Panc1 (cell line): ENCODE measurements around the gene DISP1. TPM values are rescaled to one million over a fixed set of nuclear protein-coding genes. Genes with fewer than 3 reads are reported as not detected.

Source experiments
- ATAC-seq: fragments of 200-7000 bp; cut with Tn5 transposase; 2 replicates; pipeline ENCODE4 v1.9.1; 2020; ENCODE audit warnings: mild to moderate bottlenecking, moderate library complexity
- BruUV-seq: library from RNA; stranded (reverse); fragments of 400-500 nt; replicated peaks from 2 replicates; lab custom pipeline; 2021; lab: Mats Ljungman, UMichigan
- CTCF ChIA-PET: fragments of 300-600 bp; sonication (Branson Sonifier 250); formaldehyde crosslinking; loops from one replicate; lab custom pipeline; 2022; ENCODE audit warnings: antibody characterized with exemption; lab: Charles Lee
- POLR2A ChIA-PET: fragments of 300-600 bp; sonication (Branson Sonifier 250); formaldehyde crosslinking; loops from one replicate; lab custom pipeline; 2022; ENCODE audit warnings: antibody characterized with exemption; lab: Charles Lee
- DNase-seq: peaks from one replicate; pipeline ENCODE4 v3.0.0-alpha.2; 2010; ENCODE audit warnings: low read depth, low spot score
- H3K27ac ChIP-seq: 2 replicates; pipeline ENCODE4 v1.5.1; 2011; ENCODE audit warnings: mild to moderate bottlenecking, low read length, inconsistent platforms
- H3K27me3 ChIP-seq: fragments of 200-500 bp; sonication (Bioruptor generic); 2 replicates; pipeline ENCODE4 v1.6.0; 2014; ENCODE audit warnings: low read length, inconsistent platforms; ENCODE audit not compliant: control insufficient read depth, insufficient read depth
- H3K36me3 ChIP-seq: fragments of 200-500 bp; sonication (Bioruptor generic); 2 replicates; pipeline ENCODE4 v1.5.1; 2014; ENCODE audit warnings: inconsistent platforms, mild to moderate bottlenecking, low read length, moderate library complexity; ENCODE audit not compliant: control insufficient read depth, insufficient read depth
- H3K4me1 ChIP-seq: 2 replicates; pipeline ENCODE4 v1.5.1; 2011; ENCODE audit warnings: inconsistent platforms, mild to moderate bottlenecking, low read length, moderate library complexity; ENCODE audit not compliant: control insufficient read depth, insufficient read depth
- H3K4me3 ChIP-seq, 2 experiments: 2 replicates each; pipeline ENCODE4 v1.5.1; 2011 to 2012; ENCODE audit warnings: low read depth in 2 of 2, low read length in 2 of 2, mild to moderate bottlenecking in 2 of 2, inconsistent platforms in 1 of 2, moderate library complexity in 1 of 2
- H3K9me3 ChIP-seq: fragments of 200-500 bp; sonication (Bioruptor generic); 2 replicates; pipeline ENCODE4 v1.5.1; 2014; ENCODE audit warnings: low read depth, mild to moderate bottlenecking, inconsistent platforms, low read length, moderate library complexity; ENCODE audit not compliant: control insufficient read depth, insufficient read depth
- POLR2AphosphoS5 ChIP-seq: IDR thresholded peaks from 2 replicates; pipeline ENCODE4 v1.6.1; 2012; ENCODE audit warnings: mild to moderate bottlenecking, low read depth, low read length, moderate library complexity
- SIN3A ChIP-seq: IDR thresholded peaks from 2 replicates; pipeline ENCODE4 v1.6.1; 2012; ENCODE audit warnings: low read depth, mild to moderate bottlenecking, low read length, moderate library complexity, borderline replicate concordance; ENCODE audit not compliant: insufficient read depth
- TCF7L2 ChIP-seq: IDR thresholded peaks from 2 replicates; pipeline ENCODE4 v1.6.1; 2011; ENCODE audit warnings: mild to moderate bottlenecking, low read depth, low read length, inconsistent platforms
- in situ Hi-C: cut with HindIII; loops from 2 replicates; pipeline ENCODE4 v1.10.0; 2016; ENCODE audit warnings: low sequenced_read_pairs, low pct_unique_long_range_greater_than_20kb
- intact Hi-C: fragments of 100-400 bp; cut with micrococcal nuclease; formaldehyde crosslinking; loops from one replicate; pipeline ENCODE4 v1.10.0; 2022; ENCODE audit not compliant: unreplicated experiment
- total RNA-seq: library from RNA; stranded (reverse); gene quantifications from one replicate; pipeline ENCODE4 v1.2.1, GENCODE V29; 2021; ENCODE audit not compliant: unreplicated experiment
- TF ChIP-seq, protein P1 (sequence below): fragments of 450-650 bp; IDR thresholded peaks from 2 replicates; pipeline ENCODE4 v1.5.1; 2017; ENCODE audit warnings: mild to moderate bottlenecking
- TF ChIP-seq, protein P2 (sequence below), 2 experiments: IDR thresholded peaks; 2 replicates each; pipeline ENCODE4 v1.6.1; 2011 to 2012; ENCODE audit warnings: low read depth in 2 of 2, control low read depth in 1 of 2, low read length in 1 of 2, mild to moderate bottlenecking in 1 of 2, moderate library complexity in 1 of 2; ENCODE audit not compliant: insufficient read depth in 1 of 2

The DISP1 gene
- total RNA-seq, 1 experiment from 2014 or later = 4.2 TPM

DNA sequence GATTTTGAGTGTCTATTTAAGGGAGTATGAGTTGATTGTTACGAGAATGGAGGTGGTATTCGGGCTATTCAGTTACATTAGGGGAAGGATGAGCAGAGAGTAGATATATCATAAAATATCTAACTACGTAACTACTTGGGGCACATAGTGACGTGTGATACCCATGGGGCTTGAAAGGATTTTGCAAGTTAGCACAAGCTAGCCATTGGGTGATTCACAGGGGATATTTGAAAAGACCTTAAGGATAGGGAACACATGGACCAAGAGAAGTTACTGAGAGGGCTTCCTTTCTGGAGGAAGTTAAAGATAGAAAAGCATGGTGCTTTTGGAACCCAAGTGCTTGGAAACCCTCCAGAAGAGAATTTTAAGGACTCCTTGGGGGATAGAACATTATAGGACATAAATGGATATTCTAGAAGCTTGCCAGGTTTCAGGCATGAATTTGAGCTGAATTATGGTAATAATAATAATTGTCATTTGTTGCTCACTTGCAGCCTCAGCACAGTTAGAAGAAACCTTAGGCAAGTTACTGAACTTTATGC lies 5.4 kb downstream of the DISP1 start:
- H3K4me1 ChIP-seq = peaks cover 28% of the 10 kb centered on the region
- no TSS peak for BruUV-seq
- intact Hi-C loops = no loop called here
- in situ Hi-C loops = no loop called here
- TF ChIP-seq, protein P1, sequence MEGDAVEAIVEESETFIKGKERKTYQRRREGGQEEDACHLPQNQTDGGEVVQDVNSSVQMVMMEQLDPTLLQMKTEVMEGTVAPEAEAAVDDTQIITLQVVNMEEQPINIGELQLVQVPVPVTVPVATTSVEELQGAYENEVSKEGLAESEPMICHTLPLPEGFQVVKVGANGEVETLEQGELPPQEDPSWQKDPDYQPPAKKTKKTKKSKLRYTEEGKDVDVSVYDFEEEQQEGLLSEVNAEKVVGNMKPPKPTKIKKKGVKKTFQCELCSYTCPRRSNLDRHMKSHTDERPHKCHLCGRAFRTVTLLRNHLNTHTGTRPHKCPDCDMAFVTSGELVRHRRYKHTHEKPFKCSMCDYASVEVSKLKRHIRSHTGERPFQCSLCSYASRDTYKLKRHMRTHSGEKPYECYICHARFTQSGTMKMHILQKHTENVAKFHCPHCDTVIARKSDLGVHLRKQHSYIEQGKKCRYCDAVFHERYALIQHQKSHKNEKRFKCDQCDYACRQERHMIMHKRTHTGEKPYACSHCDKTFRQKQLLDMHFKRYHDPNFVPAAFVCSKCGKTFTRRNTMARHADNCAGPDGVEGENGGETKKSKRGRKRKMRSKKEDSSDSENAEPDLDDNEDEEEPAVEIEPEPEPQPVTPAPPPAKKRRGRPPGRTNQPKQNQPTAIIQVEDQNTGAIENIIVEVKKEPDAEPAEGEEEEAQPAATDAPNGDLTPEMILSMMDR = no peak
- TF ChIP-seq TCF7L2 (no peak), SIN3A (no peak), POLR2AphosphoS5 (no peak)
- TF ChIP-seq, protein P2, sequence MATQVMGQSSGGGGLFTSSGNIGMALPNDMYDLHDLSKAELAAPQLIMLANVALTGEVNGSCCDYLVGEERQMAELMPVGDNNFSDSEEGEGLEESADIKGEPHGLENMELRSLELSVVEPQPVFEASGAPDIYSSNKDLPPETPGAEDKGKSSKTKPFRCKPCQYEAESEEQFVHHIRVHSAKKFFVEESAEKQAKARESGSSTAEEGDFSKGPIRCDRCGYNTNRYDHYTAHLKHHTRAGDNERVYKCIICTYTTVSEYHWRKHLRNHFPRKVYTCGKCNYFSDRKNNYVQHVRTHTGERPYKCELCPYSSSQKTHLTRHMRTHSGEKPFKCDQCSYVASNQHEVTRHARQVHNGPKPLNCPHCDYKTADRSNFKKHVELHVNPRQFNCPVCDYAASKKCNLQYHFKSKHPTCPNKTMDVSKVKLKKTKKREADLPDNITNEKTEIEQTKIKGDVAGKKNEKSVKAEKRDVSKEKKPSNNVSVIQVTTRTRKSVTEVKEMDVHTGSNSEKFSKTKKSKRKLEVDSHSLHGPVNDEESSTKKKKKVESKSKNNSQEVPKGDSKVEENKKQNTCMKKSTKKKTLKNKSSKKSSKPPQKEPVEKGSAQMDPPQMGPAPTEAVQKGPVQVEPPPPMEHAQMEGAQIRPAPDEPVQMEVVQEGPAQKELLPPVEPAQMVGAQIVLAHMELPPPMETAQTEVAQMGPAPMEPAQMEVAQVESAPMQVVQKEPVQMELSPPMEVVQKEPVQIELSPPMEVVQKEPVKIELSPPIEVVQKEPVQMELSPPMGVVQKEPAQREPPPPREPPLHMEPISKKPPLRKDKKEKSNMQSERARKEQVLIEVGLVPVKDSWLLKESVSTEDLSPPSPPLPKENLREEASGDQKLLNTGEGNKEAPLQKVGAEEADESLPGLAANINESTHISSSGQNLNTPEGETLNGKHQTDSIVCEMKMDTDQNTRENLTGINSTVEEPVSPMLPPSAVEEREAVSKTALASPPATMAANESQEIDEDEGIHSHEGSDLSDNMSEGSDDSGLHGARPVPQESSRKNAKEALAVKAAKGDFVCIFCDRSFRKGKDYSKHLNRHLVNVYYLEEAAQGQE (IDR thresholded peaks at IDR 0.05; ENCODE audit: insufficient read depth in 1 of 2, low read depth in 2 of 2, low read length in 1 of 2) = no peak
- DNase-seq = no peak
- H3K27ac ChIP-seq = no peak overlapping the region
- no peak overlapping the region for H3K4me3 ChIP-seq
- POLR2A ChIA-PET = no interaction called here
- H3K36me3 ChIP-seq = peaks cover 2% of the 10 kb centered on the region; the same call in 1 of the 2 replicates
- H3K9me3 ChIP-seq = no peaks in the 10 kb centered on the region
- ATAC-seq = no peak
- CTCF ChIA-PET = no interaction called here
- H3K27me3 ChIP-seq = no peaks in the 10 kb centered on the region

DNA sequence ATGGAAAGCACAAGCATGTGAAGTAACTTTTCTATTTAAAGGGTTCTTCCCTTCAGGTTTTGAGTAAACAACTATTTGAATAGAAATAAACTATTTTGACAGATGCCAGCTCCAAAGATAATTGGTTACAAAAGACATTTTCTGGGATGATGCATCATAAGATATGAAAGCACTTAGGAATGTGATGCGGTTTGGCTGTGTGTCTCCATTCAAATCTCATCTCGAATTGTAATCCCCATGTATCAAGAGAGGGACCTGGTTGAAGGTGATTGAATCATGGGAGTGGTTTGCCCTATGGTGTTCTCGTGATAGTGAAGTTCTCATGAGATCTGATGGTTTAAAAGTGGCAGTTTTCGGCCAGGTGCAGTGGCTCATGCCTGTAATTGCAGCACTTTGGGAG lies 6.4 kb downstream of the DISP1 start:
- peaks cover 21% of the 10 kb centered on the region for H3K4me1 ChIP-seq
- CTCF ChIA-PET = no interaction called here
- ATAC-seq (no peak), DNase-seq (no peak)
- no peaks in the 10 kb centered on the region for H3K27me3 ChIP-seq
- H3K27ac ChIP-seq = no peak overlapping the region
- H3K9me3 ChIP-seq = no peaks in the 10 kb centered on the region
- BruUV-seq = no TSS peak
- TF ChIP-seq TCF7L2 = no peak
- TF ChIP-seq, protein P2 (IDR thresholded peaks at IDR 0.05; ENCODE audit: insufficient read depth in 1 of 2, low read depth in 2 of 2, low read length in 1 of 2) = no peak
- TF ChIP-seq POLR2AphosphoS5 = no peak
- TF ChIP-seq SIN3A = no peak
- TF ChIP-seq, protein P1 = no peak
- intact Hi-C loops (no loop called here), in situ Hi-C loops (no loop called here)
- H3K4me3 ChIP-seq = no peak overlapping the region
- H3K36me3 ChIP-seq = no peaks in the 10 kb centered on the region
- POLR2A ChIA-PET = no interaction called here
